IPS DF 4.7 (cell line): ENCODE measurements around the gene SSX5.
"Not testable (repeated sequence)": the region's sequence is repeated elsewhere in the genome, so short reads cannot be mapped to it uniquely, and the experiment has no call there.

Experiments
- DNase-seq: peaks from one replicate; pipeline ENCODE4 v3.0.0-alpha.2; 2013; ENCODE audit warnings: low spot score; ENCODE audit errors: extremely low read depth

The SSX5 gene

GRCh38 chrX:48196745-48197201 lies at the start of gene SSX5:
Gene SSX5, minus strand, starts transcription at chrX:48196795. Its CDS starts 1,437 bp downstream, at chrX:48195358.
- DNase-seq: no peak

- not testable (repeated sequence) for DNase-seq
Measured at GRCh38 chrX:48224196-48224595, 27.6 kb upstream of the SSX5 start.

GRCh38 chrX:48214341-48214740 lies 17.7 kb upstream of the SSX5 start:
- DNase-seq: not testable (repeated sequence)

- DNase-seq: not testable (repeated sequence)
Measured at GRCh38 chrX:48190024-48190423, 6.6 kb downstream of the SSX5 start.

GRCh38 chrX:48181882-48182281 lies 14.7 kb downstream of the SSX5 start:
- DNase-seq: not testable (repeated sequence)

GRCh38 chrX:48180811-48181210 lies 15.8 kb downstream of the SSX5 start:
- no peak for DNase-seq

- DNase-seq: no peak
Measured at GRCh38 chrX:48179691-48180090, 16.9 kb downstream of the SSX5 start.

- DNase-seq: not testable (repeated sequence)
Measured at GRCh38 chrX:48166322-48166721, 30.3 kb downstream of the SSX5 start.

GRCh38 chrX:48165241-48165640 lies 31.4 kb downstream of the SSX5 start:
- no peak for DNase-seq

- no peak for DNase-seq
Measured at GRCh38 chrX:48156014-48156413, 40.6 kb downstream of the SSX5 start.

GRCh38 chrX:48154796-48155195 lies 41.8 kb downstream of the SSX5 start:
- no peak for DNase-seq

GRCh38 chrX:48153769-48154168 lies 42.8 kb downstream of the SSX5 start:
- no peak for DNase-seq

- DNase-seq: not testable (repeated sequence)
Measured at GRCh38 chrX:48142697-48143096, 53.9 kb downstream of the SSX5 start.

GRCh38 chrX:48141810-48142508 lies 54.6 kb downstream of the SSX5 start:
- not testable (repeated sequence) for DNase-seq

GRCh38 chrX:48139076-48139475 lies 57.5 kb downstream of the SSX5 start:
- not testable (repeated sequence) for DNase-seq
